A549 treated with DMSO at 1 μM for 4 hours (cell line): Measurements from ENCODE around the gene RANGAP1. TPM values are rescaled to one million over a fixed set of nuclear protein-coding genes. Genes with fewer than 3 reads are reported as not detected.

ENCODE experiments used
- total RNA-seq: library from RNA; stranded (reverse); fragments of 200-300 nt; extraction: Qiagen RNA extraction; gene quantifications from 5 replicates; pipeline ENCODE4 v1.2.3, GENCODE V29; 2022; ENCODE audit warnings: low read depth

RANGAP1 gene
- 84.6 to 113 TPM (median 98.1 TPM) in 5 replicates for total RNA-seq

GRCh38 chr22:41285820-41286638 is at the start of gene RANGAP1:
RANGAP1 (minus strand) TSS chr22:41286187; CDS start chr22:41281044, 5,143 bp downstream.

GRCh38 chr22:41301085-41302020 is 15.4 kb upstream of the RANGAP1 start, which contains the start of gene ZC3H7B:
ZC3H7B (plus strand) TSS chr22:41301525; CDS start chr22:41320661, 19,136 bp downstream.

GRCh38 chr22:41240377-41241132 is 45.4 kb downstream of the RANGAP1 start, which contains the start of gene CHADL:
CHADL (minus strand) TSS chr22:41240931; CDS start chr22:41240881, 50 bp downstream.

GRCh38 chr22:41204992-41205900 is 80.7 kb downstream of the RANGAP1 start, which contains the start of gene L3MBTL2:
L3MBTL2 (plus strand) TSS chr22:41205312; CDS start chr22:41205363, 51 bp downstream.

Other genes with a start within 250 kb of the RANGAP1 start
- gene EP300, start 193.6 kb downstream of the RANGAP1 start, total RNA-seq = 19.6 to 27.2 TPM (median 23.9 TPM) in 5 replicates
- gene L3MBTL2, start 80.9 kb downstream of the RANGAP1 start, total RNA-seq = 17.8 to 20.0 TPM (median 19.2 TPM) in 5 replicates
- 0.05 TPM in 1 of 5 replicates, not detected in the others for gene CHADL, start 45.3 kb downstream of the RANGAP1 start, total RNA-seq
- gene ZC3H7B, start 15.3 kb upstream of the RANGAP1 start, total RNA-seq = 22.2 to 28.5 TPM (median 26.2 TPM) in 5 replicates
- gene TEF, start 95.8 kb upstream of the RANGAP1 start, total RNA-seq = 0.78 to 1.6 TPM (median 1.0 TPM) in 5 replicates
- 21.0 to 25.7 TPM (median 23.5 TPM) in 5 replicates for gene TOB2, start 160.6 kb upstream of the RANGAP1 start, total RNA-seq
- gene PHF5A, start 182.5 kb upstream of the RANGAP1 start, total RNA-seq = 62.3 to 74.5 TPM (median 68.5 TPM) in 5 replicates
- gene ACO2, start 182.9 kb upstream of the RANGAP1 start, total RNA-seq = 45.5 to 49.6 TPM (median 48.2 TPM) in 5 replicates